ENCODE results near the gene IGSF3. TPM values are rescaled to one million over a fixed set of nuclear protein-coding genes. Genes with fewer than 3 reads are reported as not detected.
A peak's percentile ranks its signal among the peaks of the same experiment; 100 is the strongest.
"Not testable (repeated sequence)": the region's sequence is repeated elsewhere in the genome, so short reads cannot be mapped to it uniquely, and the experiment has no call there.

Gene IGSF3
- total and polyA plus RNA-seq, 2 donors from 2014 or later: 12.0 to 38.8 TPM

DNA sequence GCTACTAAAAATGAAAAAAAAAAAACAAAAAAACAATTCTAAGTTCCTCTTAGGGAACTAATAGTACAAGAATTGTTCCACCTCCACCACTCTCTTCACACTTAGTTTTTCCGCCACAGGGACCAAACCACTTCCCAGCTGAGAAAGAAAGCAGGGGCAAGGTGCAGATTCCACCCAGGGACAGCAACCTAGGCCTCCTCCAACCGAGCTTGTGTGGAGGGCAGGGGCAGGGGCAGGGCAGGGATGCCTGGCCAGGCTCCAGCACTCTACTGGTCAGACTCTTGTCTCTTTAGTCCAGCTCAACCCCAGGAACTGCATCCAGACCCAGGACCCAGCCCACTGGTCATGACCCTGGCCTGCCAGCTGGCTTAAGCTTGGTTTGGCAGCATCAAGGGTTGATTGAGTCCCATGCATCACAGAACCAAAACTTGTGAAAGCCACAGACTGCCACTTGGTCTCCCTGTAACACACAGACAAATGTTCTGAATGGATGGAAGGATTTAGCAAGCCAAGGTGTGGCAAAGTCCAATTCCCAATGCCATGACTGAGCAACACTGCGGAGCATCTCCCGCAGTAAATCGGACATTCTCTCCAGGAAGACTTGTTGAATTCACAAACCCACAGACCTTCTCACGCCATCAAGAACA lies 77.1 kb downstream of the IGSF3 start:
- H3K9me3 ChIP-seq (ENCODE audit: control insufficient read depth in 2 of 3, insufficient read depth in 1 of 3, low read length in 3 of 3); intact Hi-C loops (cut with DNase I); H3K9ac ChIP-seq (ENCODE audit: low read length in 3 of 3); H3K27ac ChIP-seq (ENCODE audit: low read depth in 2 of 2, low read length in 2 of 2); H3K4me1 ChIP-seq (ENCODE audit: control insufficient read depth in 2 of 3, insufficient read depth in 2 of 3, low read depth in 1 of 3, low read length in 3 of 3); FAIRE-seq; DNase-seq; H3K36me3 ChIP-seq (ENCODE audit: control insufficient read depth in 2 of 3, insufficient read depth in 3 of 3, low read length in 3 of 3); H3K27me3 ChIP-seq (ENCODE audit: control insufficient read depth, insufficient read depth, low read length); H3K4me3 ChIP-seq (ENCODE audit: low read length in 3 of 3): not testable (repeated sequence)

DNA sequence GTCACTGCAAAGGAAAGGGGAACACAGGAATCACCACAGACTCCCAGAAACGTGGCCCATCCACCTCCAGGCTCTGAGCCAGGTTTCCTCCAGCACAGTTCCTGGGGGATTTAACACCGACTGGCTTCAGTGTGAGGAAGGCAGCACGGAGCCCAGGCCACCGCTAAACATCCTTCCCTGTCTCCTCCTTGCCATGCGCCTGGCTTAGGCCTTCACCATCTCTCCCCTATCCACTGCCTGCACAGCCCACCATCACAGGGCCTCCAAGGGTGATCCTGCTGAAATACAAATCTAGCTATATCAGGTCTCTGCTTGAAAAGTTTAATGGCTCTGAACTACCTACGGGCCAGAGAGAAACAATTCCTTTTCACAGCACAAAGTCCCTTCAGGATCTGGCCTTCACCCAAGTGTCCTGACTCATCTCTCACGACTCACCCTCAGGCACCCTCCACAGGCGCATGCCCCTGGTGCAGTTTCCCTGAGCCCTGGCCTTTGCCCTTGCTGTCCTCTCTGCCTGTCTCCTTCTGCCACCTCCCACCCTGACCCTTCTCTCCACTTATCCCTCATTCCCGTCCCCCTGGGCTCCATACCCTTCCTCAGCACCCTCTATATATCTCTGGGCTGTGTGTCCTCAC lies 78.3 kb downstream of the IGSF3 start:
- H3K27me3 ChIP-seq (ENCODE audit: control insufficient read depth, insufficient read depth, low read length); H3K9ac ChIP-seq (ENCODE audit: low read length in 3 of 3); H3K4me3 ChIP-seq (ENCODE audit: low read length in 3 of 3); H3K9me3 ChIP-seq (ENCODE audit: control insufficient read depth in 2 of 3, insufficient read depth in 1 of 3, low read length in 3 of 3); H3K36me3 ChIP-seq (ENCODE audit: control insufficient read depth in 2 of 3, insufficient read depth in 3 of 3, low read length in 3 of 3); FAIRE-seq; intact Hi-C loops (cut with DNase I); H3K4me1 ChIP-seq (ENCODE audit: control insufficient read depth in 2 of 3, insufficient read depth in 2 of 3, low read depth in 1 of 3, low read length in 3 of 3): not testable (repeated sequence)
- peak in 1 of 5 donors; percentile 77 for DNase-seq
- peak overlapping the region in 1 of 2 donors; percentile 60 for H3K27ac ChIP-seq (ENCODE audit: low read depth in 2 of 2, low read length in 2 of 2)

DNA sequence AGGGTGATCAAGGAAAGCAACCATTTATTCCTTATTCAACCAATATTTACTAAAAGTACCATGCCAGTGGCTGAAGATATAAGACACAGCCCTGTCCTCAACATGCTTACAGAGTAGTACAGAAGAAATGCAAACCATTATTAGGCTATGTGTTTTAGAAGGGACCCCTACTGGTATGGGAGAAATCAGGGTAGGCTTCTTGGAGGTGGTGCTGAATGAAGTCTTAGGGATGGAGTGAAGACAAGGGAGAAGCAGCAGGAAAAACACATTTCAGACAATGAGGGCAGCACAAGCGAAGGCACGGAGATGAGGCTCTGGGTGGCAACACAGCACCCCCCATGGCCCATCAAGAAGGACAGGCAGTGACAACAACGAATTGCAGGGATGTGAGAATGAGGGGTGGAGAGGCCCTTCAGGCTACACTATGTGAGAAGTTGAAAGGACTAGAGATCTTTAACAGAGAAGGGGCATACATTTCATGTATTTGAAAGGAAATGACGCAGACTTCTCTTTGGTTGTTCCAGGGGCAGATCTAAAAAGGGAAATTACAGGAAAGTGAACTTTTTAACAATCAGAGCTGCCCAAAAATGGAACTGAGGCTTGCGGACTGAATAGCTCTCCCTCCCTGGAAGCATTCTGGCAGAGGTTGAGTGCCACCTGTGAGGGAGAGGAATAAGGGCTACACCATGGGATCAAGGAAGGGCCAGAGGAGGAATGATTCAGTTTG lies 79.9 kb downstream of the IGSF3 start:
- Histone ChIP-seq H3K4me3 (ENCODE audit: low read length in 3 of 3) (no peak overlapping the region), H3K36me3 (ENCODE audit: control insufficient read depth in 2 of 3, insufficient read depth in 3 of 3, low read length in 3 of 3) (peaks cover 0 to 4% (median 4%) of the 10 kb centered on the region in 3 donors), H3K4me1 (ENCODE audit: control insufficient read depth in 2 of 3, insufficient read depth in 2 of 3, low read depth in 1 of 3, low read length in 3 of 3) (peaks cover 0 to 7% (median 0%) of the 10 kb centered on the region in 3 donors), H3K9ac (ENCODE audit: low read length in 3 of 3) (no peak overlapping the region), H3K27ac (ENCODE audit: low read depth in 2 of 2, low read length in 2 of 2) (no peak overlapping the region), H3K27me3 (ENCODE audit: control insufficient read depth, insufficient read depth, low read length) (no peaks in the 10 kb centered on the region), H3K9me3 (ENCODE audit: control insufficient read depth in 2 of 3, insufficient read depth in 1 of 3, low read length in 3 of 3) (no peaks in the 10 kb centered on the region)
- DNase-seq (no peak), FAIRE-seq (no peak)
- TF ChIP-seq, protein P1, sequence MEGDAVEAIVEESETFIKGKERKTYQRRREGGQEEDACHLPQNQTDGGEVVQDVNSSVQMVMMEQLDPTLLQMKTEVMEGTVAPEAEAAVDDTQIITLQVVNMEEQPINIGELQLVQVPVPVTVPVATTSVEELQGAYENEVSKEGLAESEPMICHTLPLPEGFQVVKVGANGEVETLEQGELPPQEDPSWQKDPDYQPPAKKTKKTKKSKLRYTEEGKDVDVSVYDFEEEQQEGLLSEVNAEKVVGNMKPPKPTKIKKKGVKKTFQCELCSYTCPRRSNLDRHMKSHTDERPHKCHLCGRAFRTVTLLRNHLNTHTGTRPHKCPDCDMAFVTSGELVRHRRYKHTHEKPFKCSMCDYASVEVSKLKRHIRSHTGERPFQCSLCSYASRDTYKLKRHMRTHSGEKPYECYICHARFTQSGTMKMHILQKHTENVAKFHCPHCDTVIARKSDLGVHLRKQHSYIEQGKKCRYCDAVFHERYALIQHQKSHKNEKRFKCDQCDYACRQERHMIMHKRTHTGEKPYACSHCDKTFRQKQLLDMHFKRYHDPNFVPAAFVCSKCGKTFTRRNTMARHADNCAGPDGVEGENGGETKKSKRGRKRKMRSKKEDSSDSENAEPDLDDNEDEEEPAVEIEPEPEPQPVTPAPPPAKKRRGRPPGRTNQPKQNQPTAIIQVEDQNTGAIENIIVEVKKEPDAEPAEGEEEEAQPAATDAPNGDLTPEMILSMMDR (IDR thresholded peaks at IDR 0.05; ENCODE audit: borderline replicate concordance, extremely low read depth, insufficient read depth): no peak
- intact Hi-C loops (cut with DNase I): no loop called here

DNA sequence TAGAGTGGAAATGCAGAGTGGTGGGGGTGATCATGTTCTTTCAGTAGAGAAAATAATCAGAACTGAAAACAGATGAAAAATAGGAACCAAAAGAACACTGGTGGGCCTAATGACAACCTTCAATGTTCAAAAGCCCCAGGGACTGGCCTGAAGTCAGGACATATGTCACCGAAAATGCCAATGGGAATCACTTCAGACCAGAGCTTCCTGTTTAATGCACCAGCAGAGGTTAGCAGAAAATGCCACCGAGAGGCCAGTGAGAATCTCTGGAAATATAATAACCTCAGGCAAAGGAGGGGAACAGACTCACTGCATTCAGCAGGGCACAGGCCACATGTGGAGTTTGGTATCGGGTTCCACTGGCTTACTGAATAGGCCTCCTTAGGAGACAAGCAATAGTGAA lies 80.8 kb downstream of the IGSF3 start:
- FAIRE-seq (no peak), DNase-seq (peak in 2 of 5 donors; percentile 23 to 37)
- TF ChIP-seq, protein P1 (IDR thresholded peaks at IDR 0.05; ENCODE audit: borderline replicate concordance, extremely low read depth, insufficient read depth): no peak
- no peak overlapping the region for H3K27ac ChIP-seq (ENCODE audit: low read depth in 2 of 2, low read length in 2 of 2)
- H3K27me3 ChIP-seq (ENCODE audit: control insufficient read depth, insufficient read depth, low read length): no peaks in the 10 kb centered on the region
- intact Hi-C loops (cut with DNase I): no loop called here
- no peak overlapping the region for H3K4me3 ChIP-seq (ENCODE audit: low read length in 3 of 3)
- peaks cover 0 to 4% (median 4%) of the 10 kb centered on the region in 3 donors for H3K36me3 ChIP-seq (ENCODE audit: control insufficient read depth in 2 of 3, insufficient read depth in 3 of 3, low read length in 3 of 3)
- H3K9me3 ChIP-seq (ENCODE audit: control insufficient read depth in 2 of 3, insufficient read depth in 1 of 3, low read length in 3 of 3): no peaks in the 10 kb centered on the region
- no peak overlapping the region for H3K9ac ChIP-seq (ENCODE audit: low read length in 3 of 3)
- peaks cover 0 to 7% (median 0%) of the 10 kb centered on the region in 3 donors for H3K4me1 ChIP-seq (ENCODE audit: control insufficient read depth in 2 of 3, insufficient read depth in 2 of 3, low read depth in 1 of 3, low read length in 3 of 3)

All from kidney (tissue), 14 donors.